Inferior parietal cortex (tissue), 1 donor: ENCODE results near the gene TSPAN2.
"Not testable (repeated sequence)": the region's sequence is repeated elsewhere in the genome, so short reads cannot be mapped to it uniquely, and the experiment has no call there.

Experiments
- DNase-seq: peaks from one replicate; pipeline ENCODE4 v3.0.0-alpha.2; 2016; ENCODE audit errors: extremely low spot score

TSPAN2 gene

GRCh38 chr1:115036814-115037507, 52.3 kb downstream of the TSPAN2 start:
- no peak for DNase-seq

GRCh38 chr1:115035652-115036051, 53.7 kb downstream of the TSPAN2 start:
- DNase-seq = no peak

- DNase-seq = no peak
These were observed 57.7 kb downstream of the TSPAN2 start for GRCh38 chr1:115031595-115031994.

GRCh38 chr1:115029526-115029925, 59.8 kb downstream of the TSPAN2 start, which contains the start of gene TSHB:
Gene TSHB, plus strand, starts transcription at chr1:115029826. Its CDS starts 3,537 bp downstream, at chr1:115033363.
- no peak for DNase-seq

GRCh38 chr1:115023593-115023992, 65.7 kb downstream of the TSPAN2 start:
- DNase-seq = no peak

- DNase-seq = no peak
These were observed 68.2 kb downstream of the TSPAN2 start for GRCh38 chr1:115021145-115021544.

GRCh38 chr1:115019549-115019948, 69.8 kb downstream of the TSPAN2 start:
- DNase-seq = not testable (repeated sequence)

GRCh38 chr1:115013792-115014191, 75.5 kb downstream of the TSPAN2 start:
- no peak for DNase-seq

- no peak for DNase-seq
These were observed 76.9 kb downstream of the TSPAN2 start for GRCh38 chr1:115012434-115012833.

- no peak for DNase-seq
These were observed 77.3 kb downstream of the TSPAN2 start for GRCh38 chr1:115012006-115012405.

GRCh38 chr1:115006191-115006590, 83.1 kb downstream of the TSPAN2 start:
- DNase-seq = no peak
